Stimulated activated CD4-positive, alpha-beta T cell treated with anti-CD3 and anti-CD28 coated beads, Interleukin-1b, Interleukin-23, amount 100 ng/mL, for 1 hour (primary cell): Measurements from ENCODE around the gene RBP4.

ENCODE experiments used
- DNase-seq, 2 donors: peaks; one replicate each; pipeline ENCODE4 v3.0.0-alpha.2; 2020; ENCODE audit warnings: low read depth in 2 of 2

The RBP4 gene

GRCh38 chr10:93595378-93596161, 5.5 kb downstream of the RBP4 start:
- DNase-seq, result no peak

- no peak for DNase-seq
Observed at GRCh38 chr10:93594518-93594917, 6.5 kb downstream of the RBP4 start.

- DNase-seq, result no peak
Observed at GRCh38 chr10:93593749-93594148, 7.3 kb downstream of the RBP4 start.

DNA sequence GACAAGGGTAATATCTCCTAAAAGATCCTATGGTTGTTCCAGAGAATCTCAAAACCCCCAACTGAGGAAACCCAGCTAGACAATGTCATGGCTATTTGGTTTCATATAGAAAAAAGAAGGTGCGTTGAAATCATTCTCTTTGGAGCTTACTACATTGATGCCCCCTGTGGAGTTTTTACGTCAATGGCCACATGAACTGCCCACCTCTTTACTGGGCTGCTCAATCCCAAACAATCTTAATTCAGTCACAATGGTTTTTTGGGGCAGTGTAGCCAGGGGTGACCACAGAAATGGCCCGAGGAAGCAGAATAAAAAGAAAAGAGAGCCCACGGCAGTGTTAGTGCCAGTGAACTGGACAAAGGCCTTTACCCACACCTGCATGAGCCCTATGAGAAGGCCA, 7.8 kb downstream of the RBP4 start:
- DNase-seq, result no peak

DNA sequence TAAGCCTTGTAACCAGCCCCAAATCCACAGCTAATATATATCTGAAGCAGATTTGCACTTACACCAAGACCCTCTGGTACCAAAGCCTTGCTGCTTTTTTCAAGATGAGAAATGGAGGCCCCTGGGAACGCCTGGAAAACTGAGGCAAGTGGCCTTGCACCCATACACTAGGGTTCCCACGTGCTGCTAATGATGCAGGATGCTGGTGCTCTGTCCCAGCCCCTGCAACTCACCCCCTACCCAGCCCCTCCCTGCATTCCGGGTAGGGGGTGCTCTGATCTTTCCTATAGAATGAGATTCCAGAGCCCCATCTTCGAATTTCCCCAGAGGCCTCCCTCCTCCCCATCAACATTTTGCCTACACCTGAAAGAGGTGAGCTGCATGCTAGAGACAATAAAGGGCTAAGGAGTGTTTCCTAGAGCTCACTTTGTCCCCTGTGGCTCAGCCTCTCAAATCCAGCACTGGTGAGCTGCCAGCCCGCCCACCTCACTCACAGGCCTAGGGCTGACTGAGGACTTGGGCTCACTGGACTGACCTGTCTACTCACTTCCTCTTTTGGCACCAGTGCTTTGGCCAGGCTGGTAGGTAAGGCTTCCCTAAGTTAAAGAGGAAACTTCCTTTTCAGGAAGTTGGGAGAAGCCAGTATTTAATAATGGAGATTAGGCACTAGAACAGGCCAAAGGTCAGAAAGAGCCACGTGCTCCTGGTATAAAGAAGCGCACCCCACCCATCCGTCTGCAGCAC, 9.8 kb downstream of the RBP4 start:
- no peak for DNase-seq

DNA sequence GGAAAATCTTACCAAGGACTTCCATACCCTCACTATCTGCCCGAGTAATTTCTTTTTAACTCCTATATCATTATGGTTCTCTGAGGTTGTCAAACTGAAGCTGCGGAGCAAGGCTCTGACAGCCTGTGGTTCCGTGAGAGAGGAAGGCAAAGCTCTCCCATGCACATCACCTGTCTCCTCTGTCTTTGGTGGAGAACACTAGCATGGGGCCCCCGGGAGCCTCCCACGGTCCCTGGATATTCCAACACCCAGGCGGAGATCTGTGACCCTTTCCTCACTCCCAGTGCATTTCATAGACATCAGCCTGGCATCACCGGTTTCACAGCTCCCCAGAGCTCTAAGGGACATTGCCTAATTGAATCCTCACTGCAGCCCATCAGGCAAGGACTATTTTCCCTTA, 10.4 kb downstream of the RBP4 start:
- no peak for DNase-seq

GRCh38 chr10:93589648-93590562, 11.1 kb downstream of the RBP4 start:
- DNase-seq, result no peak

GRCh38 chr10:93584445-93584844, 16.6 kb downstream of the RBP4 start:
- DNase-seq, result no peak

DNA sequence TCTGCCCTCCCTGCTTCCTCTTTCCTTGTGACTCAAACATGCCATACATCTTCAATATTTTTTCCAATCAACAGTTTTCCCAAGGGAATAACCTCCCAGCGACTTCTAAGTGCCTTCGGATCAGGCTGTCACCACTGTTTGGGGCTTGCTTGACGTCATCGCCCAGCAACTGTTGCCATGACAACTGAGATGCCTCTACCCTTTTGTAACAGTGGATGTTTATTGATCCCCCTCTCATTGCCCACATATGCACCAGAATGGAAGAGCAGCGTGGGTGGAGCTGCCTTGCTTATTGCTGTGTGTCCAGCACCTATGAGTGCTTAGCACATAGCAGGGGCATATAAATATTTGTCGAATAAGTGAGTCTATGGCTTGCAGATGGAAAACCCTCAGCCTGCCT, 20.2 kb downstream of the RBP4 start:
- DNase-seq, result no peak

DNA sequence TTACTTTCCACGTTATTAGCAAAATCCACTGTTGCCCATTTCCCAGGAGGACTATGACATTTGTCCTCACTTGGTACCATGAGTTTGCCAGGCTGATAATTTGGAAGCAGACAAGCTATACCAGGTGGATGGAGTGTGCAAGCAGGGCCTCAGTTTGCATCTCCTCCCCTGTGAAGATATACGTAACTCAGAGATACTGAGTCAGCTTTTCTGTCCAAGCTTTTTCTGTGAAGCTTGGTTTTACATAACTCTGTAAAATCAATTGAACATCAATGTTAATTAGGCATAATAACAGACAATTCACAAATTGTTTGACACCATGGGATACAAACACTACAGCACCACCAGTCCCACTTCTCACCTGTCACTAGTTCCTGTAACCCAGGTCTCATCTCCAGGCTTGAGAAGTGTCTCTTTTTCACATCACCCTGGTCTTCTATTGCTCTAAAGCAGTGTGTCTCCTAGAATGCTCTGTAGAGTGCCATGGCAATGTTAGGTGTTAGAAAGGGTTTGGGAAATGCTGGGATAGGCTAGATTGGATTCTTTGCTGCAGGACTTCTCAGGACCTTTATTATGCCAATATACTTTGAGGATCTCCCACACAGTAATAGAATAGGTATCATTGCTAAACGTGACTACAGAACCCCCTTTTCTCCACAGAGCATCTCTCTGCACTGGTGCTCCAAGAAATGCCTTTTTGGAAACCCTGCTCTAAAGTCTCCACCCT, 20.9 kb downstream of the RBP4 start:
- no peak for DNase-seq

DNA sequence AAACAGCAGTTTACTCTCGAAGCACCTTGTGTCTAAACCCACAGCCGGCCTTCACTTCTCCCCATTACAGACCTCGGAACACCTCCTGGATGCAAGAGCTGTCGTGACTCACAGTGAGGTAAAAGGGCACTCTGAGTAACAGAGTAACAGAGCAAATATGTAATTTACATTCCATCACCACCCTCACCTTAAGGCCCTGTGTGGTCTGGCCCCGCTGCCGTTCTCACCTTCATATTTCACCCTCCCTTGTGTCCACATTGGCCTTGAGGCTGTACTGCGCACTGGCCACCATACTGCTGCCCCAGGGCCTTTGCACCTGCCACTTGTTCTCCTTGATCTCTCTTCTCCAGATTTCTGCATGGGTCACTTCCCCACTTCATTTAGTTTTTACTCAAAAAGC, 21.9 kb downstream of the RBP4 start:
- no peak for DNase-seq

DNA sequence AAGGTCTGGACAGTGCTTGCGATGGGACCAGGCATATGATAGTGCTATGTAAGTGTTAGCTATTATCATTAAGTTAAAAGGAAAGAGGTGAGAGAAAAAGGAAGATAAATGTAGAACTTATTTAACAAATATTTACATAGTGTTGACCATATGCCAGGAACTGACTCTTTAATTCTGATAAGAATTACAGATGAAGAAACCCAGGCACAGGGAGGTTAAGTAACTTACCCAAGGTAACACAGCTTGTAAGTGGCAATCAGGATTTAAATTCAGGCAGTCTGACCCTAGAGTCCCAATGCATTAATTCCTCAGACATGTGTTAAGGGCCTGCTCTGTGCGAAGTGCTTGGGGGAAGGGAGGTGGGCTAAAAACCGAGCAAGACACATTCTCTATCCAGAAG, 23.5 kb downstream of the RBP4 start:
- no peak for DNase-seq

DNA sequence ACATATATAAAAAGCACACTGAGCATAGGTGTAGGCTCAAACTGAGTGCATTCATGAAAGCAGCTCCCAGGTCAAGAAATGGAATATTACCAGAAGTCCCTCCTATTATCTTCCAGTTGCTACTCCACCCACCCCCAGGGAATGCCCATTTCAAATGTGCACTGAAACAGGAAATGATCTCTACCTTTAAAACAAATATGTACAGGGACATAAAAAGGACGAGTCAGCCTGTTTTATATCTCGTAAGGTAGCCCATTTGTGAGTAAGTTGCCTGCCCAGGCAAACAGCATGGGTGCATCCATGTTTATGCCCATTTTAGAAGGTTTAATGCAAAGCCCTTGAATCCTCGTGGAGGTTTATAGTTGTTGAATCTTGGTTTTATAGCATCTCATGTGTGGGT, 24.1 kb downstream of the RBP4 start:
- no peak for DNase-seq

DNA sequence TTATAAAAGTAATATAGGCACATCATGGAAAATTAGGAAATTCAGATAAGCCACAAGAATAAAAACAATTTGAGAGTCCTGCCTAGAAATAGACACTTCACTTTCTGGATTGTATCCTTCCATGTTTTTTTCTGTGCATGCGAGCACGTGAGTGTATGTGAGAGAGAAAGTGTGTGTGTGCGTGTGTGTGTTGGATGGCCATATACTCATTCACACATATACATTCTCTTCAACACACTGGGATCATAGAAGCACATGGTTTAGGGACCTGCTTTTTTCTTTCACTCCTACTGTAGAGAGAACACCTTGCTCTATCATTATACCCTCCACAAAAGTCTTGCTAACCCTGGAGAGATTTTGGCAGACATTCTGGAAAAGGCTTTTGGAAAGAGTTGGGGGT, 27.1 kb downstream of the RBP4 start:
- DNase-seq, result no peak

GRCh38 chr10:93573051-93573909, 27.8 kb downstream of the RBP4 start:
- no peak for DNase-seq

DNA sequence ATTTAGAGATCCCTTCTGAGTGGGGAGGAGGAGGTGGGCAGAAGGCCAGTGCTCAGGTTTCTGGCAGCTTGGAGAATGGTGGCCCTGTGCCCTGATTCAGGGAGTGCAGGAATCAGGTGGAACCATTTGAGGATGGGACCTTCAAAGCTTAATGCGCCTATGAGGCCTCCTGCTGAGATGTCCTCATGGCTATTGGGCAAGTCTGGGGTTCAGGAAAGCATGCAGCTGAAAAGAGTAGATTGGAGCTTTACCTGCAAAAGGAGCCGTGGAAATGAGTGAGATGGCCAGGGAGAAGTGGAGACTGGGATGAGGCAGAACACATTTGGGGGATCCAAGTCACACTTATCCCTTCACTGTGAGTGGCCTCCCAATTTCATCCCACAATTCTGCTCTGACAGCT, 28.4 kb downstream of the RBP4 start:
- DNase-seq, result no peak

DNA sequence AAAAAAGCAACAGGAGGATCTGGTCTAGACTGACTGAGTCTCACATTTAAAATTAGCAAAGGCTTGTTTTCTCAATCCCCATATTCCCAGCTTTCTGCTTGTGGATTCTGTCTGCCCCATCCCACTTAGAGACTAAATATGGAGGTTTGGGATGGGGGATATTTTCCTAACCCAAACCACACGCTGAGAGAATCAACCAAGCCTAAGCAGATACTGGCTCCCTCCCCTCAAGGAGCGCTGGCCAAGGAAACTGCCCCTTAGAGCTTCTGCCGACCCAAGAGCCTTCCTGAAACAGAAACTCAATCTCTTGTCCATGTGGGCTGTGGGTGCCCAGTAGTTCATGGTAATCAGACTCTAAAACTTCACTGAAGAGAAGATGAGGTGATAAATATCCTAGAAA, 30.7 kb downstream of the RBP4 start:
- no peak for DNase-seq

DNA sequence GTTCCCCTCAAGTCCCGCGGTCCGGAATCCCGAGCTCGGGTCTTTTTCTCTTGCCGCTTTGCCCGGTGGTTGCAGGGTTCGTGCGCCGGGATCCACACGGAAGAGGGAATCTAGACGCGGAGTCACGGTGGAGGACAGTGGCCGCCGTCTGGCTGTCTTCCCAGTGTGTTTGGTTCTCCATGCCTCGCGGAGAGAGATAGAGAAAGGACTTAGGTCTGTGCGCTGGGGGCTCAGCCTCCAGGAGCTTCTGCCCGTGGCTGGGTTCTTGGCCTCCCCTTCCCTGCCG, 33.0 kb downstream of the RBP4 start:
- DNase-seq, result no peak

GRCh38 chr10:93567277-93568104, 33.5 kb downstream of the RBP4 start:
- no peak for DNase-seq
